Gastroesophageal sphincter (tissue), 4 donors: ENCODE data around the gene SLC25A39. TPM values are rescaled to one million over a fixed set of nuclear protein-coding genes. Genes with fewer than 3 reads are reported as not detected.

Source experiments
- ATAC-seq: fragments of 150-250 bp; one replicate; pipeline ENCODE4 v1.9.1; 2016; ENCODE audit warnings: mild to moderate bottlenecking, moderate library complexity
- H3K27ac ChIP-seq, 4 donors: fragments of 200-600 bp; sonication (generic) in 3 of 4; 1 replicate in 3 of 4; 2 replicates in 1 of 4; pipeline ENCODE4 v1.5.1; 2016 to 2019
- H3K27me3 ChIP-seq: fragments of 200-600 bp; sonication (generic); one replicate; pipeline ENCODE4 v1.5.1; 2019
- H3K36me3 ChIP-seq, 2 donors: fragments of 200-600 bp; sonication (generic); one replicate each; pipeline ENCODE4 v1.5.1; 2019; ENCODE audit warnings: control low read depth in 1 of 2
- H3K4me1 ChIP-seq, 3 donors: fragments of 200-600 bp; sonication (generic); 1 replicate in 2 of 3; 2 replicates in 1 of 3; pipeline ENCODE4 v1.5.1; 2016 to 2019; ENCODE audit warnings: control low read depth in 2 of 3
- H3K4me3 ChIP-seq, 2 donors: fragments of 200-600 bp; sonication (generic); one replicate each; pipeline ENCODE4 v1.5.1; 2019; ENCODE audit warnings: mild to moderate bottlenecking in 1 of 2, moderate library complexity in 1 of 2
- H3K9me3 ChIP-seq, 3 donors: fragments of 200-600 bp; sonication (generic); one replicate each; pipeline ENCODE4 v1.5.1; 2017 to 2019; ENCODE audit warnings: control low read depth in 2 of 3
- EP300 ChIP-seq: sonication (generic); formaldehyde crosslinking; IDR thresholded peaks from one replicate; pipeline ENCODE4 v1.6.1; 2017; ENCODE audit warnings: antibody characterized with exemption, mild to moderate bottlenecking
- POLR2A ChIP-seq, 2 donors: fragments of 450-650 bp; IDR thresholded peaks; one replicate each; pipeline ENCODE4 v1.6.1; 2017; ENCODE audit warnings: antibody characterized with exemption in 2 of 2, mild to moderate bottlenecking in 2 of 2, moderate library complexity in 1 of 2
- POLR2AphosphoS5 ChIP-seq: sonication (generic); formaldehyde crosslinking; IDR thresholded peaks from one replicate; pipeline ENCODE4 v1.6.1; 2017; ENCODE audit warnings: antibody characterized with exemption
- WGBS, 2 donors: methylation state at CpG; one replicate each; pipeline ENCODE4 v1.1.5; 2018; ENCODE audit warnings: low coverage in 1 of 2; 5-methylcytosine and 5-hydroxymethylcytosine counted together
- total RNA-seq, 4 donors: library from RNA; depleted of rRNA; stranded (reverse); fragments of >200 nt; gene quantifications; one replicate each; pipeline ENCODE4 v1.1.0, GENCODE V29; 2016
- TF ChIP-seq, protein P1 (sequence below), 4 experiments: fragments of 200-600 bp in 2 of 4; fragments of 450-650 bp in 2 of 4; sonication (generic) in 1 of 4; IDR thresholded peaks; one replicate each; pipeline ENCODE4 v1.5.1; 2017 to 2019; ENCODE audit warnings: antibody characterized with exemption in 4 of 4, mild to moderate bottlenecking in 2 of 4, moderate library complexity in 2 of 4

Gene SLC25A39
- total RNA-seq, 4 donors from 2014 or later: 36.2 to 61.8 (median 49.2) TPM

DNA sequence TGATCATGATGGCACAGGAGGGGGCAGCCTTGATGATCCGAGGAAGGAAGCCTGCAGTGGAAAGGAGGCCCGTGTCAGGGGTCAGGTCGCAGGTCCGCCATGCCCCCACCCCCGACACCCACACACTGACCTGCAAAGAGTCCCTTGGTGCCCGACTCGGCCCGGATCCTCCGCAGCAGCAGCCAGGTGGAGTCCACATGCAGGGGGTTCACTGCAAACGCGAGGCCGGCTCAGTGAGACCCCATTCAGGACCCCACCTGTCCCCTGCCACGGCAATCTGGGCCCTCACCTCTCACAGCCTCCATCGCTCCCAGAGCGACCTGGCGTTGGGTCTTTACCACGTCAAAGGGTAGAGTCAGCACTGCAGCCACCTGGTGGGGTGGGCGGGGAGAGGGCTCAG is 4.6 kb downstream of the SLC25A39 start:
- Histone ChIP-seq H3K4me3 (no peak overlapping the region), H3K9me3 (no peaks in the 10 kb centered on the region), H3K27ac (no peak overlapping the region), H3K27me3 (peaks cover 31% of the 10 kb centered on the region), H3K4me1 (peaks cover 0 to 40% (median 16%) of the 10 kb centered on the region in 3 donors), H3K36me3 (peaks cover 0 to 40% of the 10 kb centered on the region in 2 donors)
- ATAC-seq: no peak
- no peak for TF ChIP-seq POLR2AphosphoS5
- no peak for TF ChIP-seq POLR2A (IDR thresholded peaks at IDR 0.05)
- TF ChIP-seq, protein P1, sequence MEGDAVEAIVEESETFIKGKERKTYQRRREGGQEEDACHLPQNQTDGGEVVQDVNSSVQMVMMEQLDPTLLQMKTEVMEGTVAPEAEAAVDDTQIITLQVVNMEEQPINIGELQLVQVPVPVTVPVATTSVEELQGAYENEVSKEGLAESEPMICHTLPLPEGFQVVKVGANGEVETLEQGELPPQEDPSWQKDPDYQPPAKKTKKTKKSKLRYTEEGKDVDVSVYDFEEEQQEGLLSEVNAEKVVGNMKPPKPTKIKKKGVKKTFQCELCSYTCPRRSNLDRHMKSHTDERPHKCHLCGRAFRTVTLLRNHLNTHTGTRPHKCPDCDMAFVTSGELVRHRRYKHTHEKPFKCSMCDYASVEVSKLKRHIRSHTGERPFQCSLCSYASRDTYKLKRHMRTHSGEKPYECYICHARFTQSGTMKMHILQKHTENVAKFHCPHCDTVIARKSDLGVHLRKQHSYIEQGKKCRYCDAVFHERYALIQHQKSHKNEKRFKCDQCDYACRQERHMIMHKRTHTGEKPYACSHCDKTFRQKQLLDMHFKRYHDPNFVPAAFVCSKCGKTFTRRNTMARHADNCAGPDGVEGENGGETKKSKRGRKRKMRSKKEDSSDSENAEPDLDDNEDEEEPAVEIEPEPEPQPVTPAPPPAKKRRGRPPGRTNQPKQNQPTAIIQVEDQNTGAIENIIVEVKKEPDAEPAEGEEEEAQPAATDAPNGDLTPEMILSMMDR (IDR thresholded peaks at IDR 0.05): no peak
- TF ChIP-seq EP300: no peak
- WGBS, 2 donors: no CpG with 5 or more reads among the region's 18 CpGs

DNA sequence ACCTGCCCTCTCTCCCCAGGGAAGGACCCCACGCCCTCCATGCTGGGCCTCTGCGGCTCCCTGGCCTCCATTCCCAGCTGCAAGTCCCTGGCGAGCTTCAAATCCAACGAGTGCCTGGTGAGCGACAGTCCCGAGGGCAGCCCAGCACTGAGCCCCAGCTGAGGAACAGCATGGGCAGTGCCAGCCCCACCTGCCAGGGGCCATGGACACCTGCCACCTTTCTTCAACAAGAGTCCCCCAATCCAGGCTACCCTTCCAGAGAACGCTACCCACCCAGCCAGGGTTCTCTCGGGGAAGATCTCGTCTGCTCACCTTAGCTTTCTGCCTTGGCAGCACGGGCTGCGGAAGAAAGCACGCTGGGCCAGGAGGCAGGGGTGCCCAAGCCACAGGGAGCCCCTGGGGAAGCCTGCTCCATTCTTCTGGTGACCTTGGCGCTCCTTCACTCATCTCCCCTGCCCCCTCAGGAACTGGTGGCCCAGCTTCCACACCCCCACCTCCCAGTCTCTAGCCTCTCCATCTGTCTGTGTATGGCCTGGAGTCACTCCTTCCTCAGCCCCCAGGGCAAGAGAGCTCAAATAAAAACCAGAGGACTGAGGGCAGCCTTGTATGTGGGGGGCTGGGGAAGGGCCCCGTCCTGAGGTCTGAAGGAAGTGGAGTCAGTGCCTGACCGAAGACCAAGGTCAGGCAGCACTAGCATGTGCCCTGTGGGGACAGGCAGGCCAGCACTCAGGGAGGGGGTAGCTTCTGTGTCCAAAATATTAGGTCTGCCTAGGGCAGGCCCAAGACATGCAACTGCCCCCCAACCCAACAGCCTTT is 6.3 kb downstream of the SLC25A39 start:
- H3K9me3 ChIP-seq: no peaks in the 10 kb centered on the region

DNA sequence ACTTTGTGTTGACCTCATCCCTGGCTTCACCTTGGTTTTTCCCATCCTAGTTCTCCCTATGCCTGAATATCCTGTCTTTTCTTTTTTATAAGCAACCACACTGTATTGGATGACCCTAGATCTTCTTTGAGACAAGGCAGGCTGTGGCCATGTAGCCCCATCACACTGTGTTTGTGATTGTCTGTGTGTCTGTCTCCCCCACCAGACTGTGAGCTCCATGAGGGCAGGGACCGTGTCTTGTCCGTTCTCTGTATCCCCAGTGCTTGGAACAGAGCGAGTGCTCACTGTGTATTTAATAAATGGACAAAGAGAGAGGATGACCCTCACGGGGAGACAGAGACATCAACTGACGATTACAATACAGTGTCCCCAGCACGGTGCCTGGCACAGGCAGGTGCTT is 7.1 kb downstream of the SLC25A39 start:
- Histone ChIP-seq H3K9me3 (no peaks in the 10 kb centered on the region), H3K27me3 (peaks cover 56% of the 10 kb centered on the region), H3K36me3 (peaks cover 0 to 39% of the 10 kb centered on the region in 2 donors), H3K4me3 (no peak overlapping the region), H3K27ac (no peak overlapping the region), H3K4me1 (peaks cover 0 to 27% (median 10%) of the 10 kb centered on the region in 3 donors)
- ATAC-seq: no peak
- 65% methylated on average over 3 of the region's 6 CpGs; no CpG with 5 or more reads in 1 of the 2 donors for WGBS, 2 donors
- TF ChIP-seq, protein P1 (IDR thresholded peaks at IDR 0.05): no peak
- TF ChIP-seq POLR2AphosphoS5: no peak
- TF ChIP-seq EP300: no peak
- TF ChIP-seq POLR2A (IDR thresholded peaks at IDR 0.05): no peak

More for the DNA sequence above, 6.3 kb downstream of the SLC25A39 start:
- Histone ChIP-seq H3K27me3 (peaks cover 48% of the 10 kb centered on the region), H3K36me3 (peaks cover 0 to 40% of the 10 kb centered on the region in 2 donors), H3K27ac (no peak overlapping the region), H3K4me1 (peaks cover 0 to 34% (median 12%) of the 10 kb centered on the region in 3 donors), H3K4me3 (no peak overlapping the region)
- no peak for ATAC-seq
- 40% methylated on average over 1 of the region's 15 CpGs for WGBS, 2 donors
- no peak for TF ChIP-seq POLR2AphosphoS5
- TF ChIP-seq EP300: no peak
- no peak for TF ChIP-seq POLR2A (IDR thresholded peaks at IDR 0.05)
- TF ChIP-seq, protein P1 (IDR thresholded peaks at IDR 0.05): no peak

GRCh38 chr17:44315760-44316731 is 8.6 kb downstream of the SLC25A39 start:
- Histone ChIP-seq H3K9me3 (no peaks in the 10 kb centered on the region), H3K27me3 (peaks cover 60% of the 10 kb centered on the region), H3K4me3 (no peak overlapping the region), H3K27ac (no peak overlapping the region), H3K36me3 (peaks cover 0 to 24% of the 10 kb centered on the region in 2 donors), H3K4me1 (peaks cover 0 to 22% (median 10%) of the 10 kb centered on the region in 3 donors)
- ATAC-seq: no peak
- TF ChIP-seq POLR2A (IDR thresholded peaks at IDR 0.05) (no peak), EP300 (no peak), POLR2AphosphoS5 (no peak)
- TF ChIP-seq, protein P1 (IDR thresholded peaks at IDR 0.05): no peak
- WGBS, 2 donors: 4 to 8% methylated on average over 14 to 19 of the region's 38 CpGs
